ENCODE results near the gene MRPL14. TPM values are rescaled to one million over a fixed set of nuclear protein-coding genes. Genes with fewer than 3 reads are reported as not detected.

The MRPL14 gene
- total RNA-seq, 1 experiment from 2014 or later = 69.6 TPM

- H3K9me3 ChIP-seq (ENCODE audit: control insufficient read depth in 1 of 2, insufficient read depth in 1 of 2, low read depth in 1 of 2, low read length in 2 of 2) = no peaks in the 10 kb centered on the region
- no peaks in the 10 kb centered on the region for H3K36me3 ChIP-seq (ENCODE audit: control insufficient read depth in 1 of 2, insufficient read depth in 2 of 2, low read length in 2 of 2)
- RAD21 ChIA-PET (ENCODE audit: low non-redundant PET in 1 of 2, low total read pairs in 2 of 2, uncharacterized antibody in 2 of 2, unreplicated experiment in 2 of 2) = interaction anchor here in 1 of 2 experiments (0.6 kb wide), 1 partner anchor 50 kb away, joined by 3 read pairs; the partner anchor contains the start of gene TMEM63B
- DNase-seq (ENCODE audit: low read depth, low spot score) = no peak
- H3K79me2 ChIP-seq (ENCODE audit: insufficient read depth, low read length) = no peaks in the 10 kb centered on the region
- no peak overlapping the region for H2AFZ ChIP-seq (ENCODE audit: low read depth, low read length, poor library complexity, severe bottlenecking)
- CTCF ChIA-PET = interaction anchor here (1.3 to 4.0 kb wide), 3 partner anchors 307 to 412 kb away, joined by 4 to 45 read pairs (median 9); partner anchors contain the start of gene VEGFA
- H3K27me3 ChIP-seq (ENCODE audit: insufficient read depth, low read length) = no peaks in the 10 kb centered on the region
- no peaks in the 10 kb centered on the region for H3K9me2 ChIP-seq (ENCODE audit: insufficient read depth)
- ATAC-seq = no peak
- BruUV-seq (replicated peaks) = no TSS peak
- H3K4me3 ChIP-seq (replicated peaks in 1 of 2; ENCODE audit: low read depth in 1 of 2, low read length in 2 of 2) = no peak overlapping the region
- no peak overlapping the region for H3K4me2 ChIP-seq (ENCODE audit: low read length)
- TF ChIP-seq ELF1 (IDR thresholded peaks at IDR 0.05; ENCODE audit: borderline replicate concordance, low read depth) (no peak), FOSL1 (IDR thresholded peaks at IDR 0.05; ENCODE audit: low read depth) (no peak), SP1 (IDR thresholded peaks at IDR 0.05; ENCODE audit: low read depth) (no peak), CEBPB (IDR thresholded peaks at IDR 0.05; ENCODE audit: low read depth) (no peak), MAX (IDR thresholded peaks at IDR 0.05) (no peak), TCF7L2 (IDR thresholded peaks at IDR 0.05; ENCODE audit: borderline replicate concordance, extremely low read depth, insufficient read depth, insufficient read length) (no peak)
- H3K9ac ChIP-seq (ENCODE audit: low read length) = no peak overlapping the region
- POLR2A ChIA-PET = no interaction called here
- H3K4me1 ChIP-seq (ENCODE audit: control insufficient read depth in 1 of 2, insufficient read depth in 2 of 2, low read length in 2 of 2) = peaks cover 16 to 33% of the 10 kb centered on the region in 2 experiments
- H3K27ac ChIP-seq (ENCODE audit: low read depth, low read length) = no peak overlapping the region
- no peaks in the 10 kb centered on the region for H4K20me1 ChIP-seq (ENCODE audit: insufficient read depth)
- intact Hi-C loops (cut with micrococcal nuclease) = loop anchor here (10.0 kb wide), 1 partner anchor 153 kb away; no protein-coding TSS in a partner anchor
Observed at GRCh38 chr6:44077214-44077946, 49.9 kb downstream of the MRPL14 start.

- Histone ChIP-seq H3K9ac (ENCODE audit: low read length) (no peak overlapping the region), H3K4me3 (replicated peaks in 1 of 2; ENCODE audit: low read depth in 1 of 2, low read length in 2 of 2) (no peak overlapping the region), H3K9me3 (ENCODE audit: control insufficient read depth in 1 of 2, insufficient read depth in 1 of 2, low read depth in 1 of 2, low read length in 2 of 2) (no peaks in the 10 kb centered on the region), H3K27ac (ENCODE audit: low read depth, low read length) (no peak overlapping the region), H3K36me3 (ENCODE audit: control insufficient read depth in 1 of 2, insufficient read depth in 2 of 2, low read length in 2 of 2) (no peaks in the 10 kb centered on the region), H4K20me1 (ENCODE audit: insufficient read depth) (no peaks in the 10 kb centered on the region), H2AFZ (ENCODE audit: low read depth, low read length, poor library complexity, severe bottlenecking) (no peak overlapping the region), H3K9me2 (ENCODE audit: insufficient read depth) (no peaks in the 10 kb centered on the region), H3K27me3 (ENCODE audit: insufficient read depth, low read length) (no peaks in the 10 kb centered on the region), H3K4me1 (ENCODE audit: control insufficient read depth in 1 of 2, insufficient read depth in 2 of 2, low read length in 2 of 2) (peaks cover 16 to 37% of the 10 kb centered on the region in 2 experiments), H3K4me2 (ENCODE audit: low read length) (no peak overlapping the region), H3K79me2 (ENCODE audit: insufficient read depth, low read length) (no peaks in the 10 kb centered on the region)
- no peak for TF ChIP-seq SIN3A (IDR thresholded peaks at IDR 0.05; ENCODE audit: low read depth)
- no peak for TF ChIP-seq CEBPB (IDR thresholded peaks at IDR 0.05; ENCODE audit: low read depth)
- TF ChIP-seq EZH2 (IDR thresholded peaks at IDR 0.05) = no peak
- no peak for TF ChIP-seq ATF3 (IDR thresholded peaks at IDR 0.05)
- no peak for TF ChIP-seq EZH2phosphoT487 (IDR thresholded peaks at IDR 0.05; ENCODE audit: borderline replicate concordance)
- TF ChIP-seq ZFX (IDR thresholded peaks at IDR 0.05) = no peak
- no peak for TF ChIP-seq JUND (IDR thresholded peaks at IDR 0.05)
- no peak for TF ChIP-seq SRF (IDR thresholded peaks at IDR 0.05; ENCODE audit: low read depth)
- no peak for TF ChIP-seq TCF7L2 (IDR thresholded peaks at IDR 0.05; ENCODE audit: borderline replicate concordance, extremely low read depth, insufficient read depth, insufficient read length)
- TF ChIP-seq CTCF (IDR thresholded peaks at IDR 0.05 in 2 of 3, conservative IDR thresholded peaks at IDR 0.05 in 1 of 3; ENCODE audit: borderline replicate concordance in 1 of 3, insufficient read depth in 1 of 3, low read depth in 2 of 3, low read length in 2 of 3) = no peak
- TF ChIP-seq ELF1 (IDR thresholded peaks at IDR 0.05; ENCODE audit: borderline replicate concordance, low read depth) = no peak
- TF ChIP-seq EGR1 (IDR thresholded peaks at IDR 0.05; ENCODE audit: low read depth) = no peak
- TF ChIP-seq CBX3 (IDR thresholded peaks at IDR 0.05; ENCODE audit: low read depth) = no peak
- RAD21 ChIA-PET (ENCODE audit: low non-redundant PET in 1 of 2, low total read pairs in 2 of 2, uncharacterized antibody in 2 of 2, unreplicated experiment in 2 of 2) = interaction anchor here in 1 of 2 experiments (0.6 kb wide), 1 partner anchor 51 kb away, joined by 3 read pairs; the partner anchor contains the start of gene TMEM63B
- DNase-seq (ENCODE audit: low read depth, low spot score) (no peak), ATAC-seq (no peak)
- intact Hi-C loops (cut with micrococcal nuclease) = loop anchor here (10.0 kb wide), 1 partner anchor 152 kb away; no protein-coding TSS in a partner anchor
- POLR2A ChIA-PET = no interaction called here
- CTCF ChIA-PET = interaction anchor here (1.3 kb wide), 1 partner anchor 307 kb away, joined by 4 read pairs; the partner anchor contains the start of gene VEGFA
- BruUV-seq (replicated peaks) = no TSS peak
Observed at GRCh38 chr6:44076356-44077213, 50.7 kb downstream of the MRPL14 start.

All from HCT116 (cell line).